Nephron progenitor cell (in vitro differentiated cells): ENCODE data around the gene TUBB6.

ENCODE experiments used
- DNase-seq: peaks from one replicate; pipeline ENCODE4 v3.0.0; 2021
- H3K27ac Mint-ChIP-seq: 2 replicates; pipeline ENCODE4 v1.8.0; 2021; ENCODE audit warnings: mild to moderate bottlenecking, moderate library complexity, mixed read lengths
- H3K27me3 Mint-ChIP-seq: 2 replicates; pipeline ENCODE4 v1.8.0; 2021; ENCODE audit warnings: mild to moderate bottlenecking, low read depth, mixed read lengths; ENCODE audit not compliant: poor library complexity
- H3K36me3 Mint-ChIP-seq: 2 replicates; pipeline ENCODE4 v1.8.0; 2021; ENCODE audit warnings: low read depth, mixed read lengths
- H3K4me1 Mint-ChIP-seq: 2 replicates; pipeline ENCODE4 v1.8.0; 2021; ENCODE audit warnings: mixed read lengths
- H3K4me3 Mint-ChIP-seq: 2 replicates; pipeline ENCODE4 v1.8.0; 2021; ENCODE audit warnings: mild to moderate bottlenecking, moderate library complexity, mixed read lengths
- H3K9me3 Mint-ChIP-seq: 2 replicates; pipeline ENCODE4 v1.8.0; 2021; ENCODE audit warnings: mild to moderate bottlenecking, moderate library complexity, mixed read lengths
- TF ChIP-seq, protein P1 (sequence below): fragments of 200-600 bp; sonication (generic); IDR thresholded peaks from 2 replicates; pipeline ENCODE4 v1.5.0; 2021; ENCODE audit warnings: antibody characterized with exemption

TUBB6 gene

DNA sequence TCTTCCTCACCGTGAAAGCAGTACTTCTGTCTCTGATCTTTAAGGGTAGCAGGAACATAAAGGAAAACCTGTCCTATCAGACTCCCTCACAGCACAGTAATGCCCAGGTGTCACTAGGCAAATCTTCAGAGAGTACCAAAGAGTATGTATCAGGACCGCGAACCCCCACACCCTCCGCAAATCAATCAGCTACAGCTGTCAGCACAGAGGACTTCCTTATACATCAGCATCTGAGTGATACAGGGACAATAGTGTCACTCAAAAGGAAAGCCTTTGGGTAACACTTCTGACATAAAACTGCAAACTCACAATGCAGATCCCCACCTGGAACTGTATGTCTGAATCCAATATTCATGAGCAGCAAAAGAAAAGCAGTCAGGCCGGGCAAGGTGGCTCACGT lies 66.4 kb downstream of the TUBB6 start:
- H3K9me3 Mint-ChIP-seq: no peaks in the 10 kb centered on the region
- no peak overlapping the region for H3K27ac Mint-ChIP-seq
- peaks cover 25% of the 10 kb centered on the region for H3K36me3 Mint-ChIP-seq
- H3K4me3 Mint-ChIP-seq: peak overlapping the region; percentile 88
- peaks cover 42% of the 10 kb centered on the region for H3K4me1 Mint-ChIP-seq
- TF ChIP-seq, protein P1, sequence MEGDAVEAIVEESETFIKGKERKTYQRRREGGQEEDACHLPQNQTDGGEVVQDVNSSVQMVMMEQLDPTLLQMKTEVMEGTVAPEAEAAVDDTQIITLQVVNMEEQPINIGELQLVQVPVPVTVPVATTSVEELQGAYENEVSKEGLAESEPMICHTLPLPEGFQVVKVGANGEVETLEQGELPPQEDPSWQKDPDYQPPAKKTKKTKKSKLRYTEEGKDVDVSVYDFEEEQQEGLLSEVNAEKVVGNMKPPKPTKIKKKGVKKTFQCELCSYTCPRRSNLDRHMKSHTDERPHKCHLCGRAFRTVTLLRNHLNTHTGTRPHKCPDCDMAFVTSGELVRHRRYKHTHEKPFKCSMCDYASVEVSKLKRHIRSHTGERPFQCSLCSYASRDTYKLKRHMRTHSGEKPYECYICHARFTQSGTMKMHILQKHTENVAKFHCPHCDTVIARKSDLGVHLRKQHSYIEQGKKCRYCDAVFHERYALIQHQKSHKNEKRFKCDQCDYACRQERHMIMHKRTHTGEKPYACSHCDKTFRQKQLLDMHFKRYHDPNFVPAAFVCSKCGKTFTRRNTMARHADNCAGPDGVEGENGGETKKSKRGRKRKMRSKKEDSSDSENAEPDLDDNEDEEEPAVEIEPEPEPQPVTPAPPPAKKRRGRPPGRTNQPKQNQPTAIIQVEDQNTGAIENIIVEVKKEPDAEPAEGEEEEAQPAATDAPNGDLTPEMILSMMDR: no peak
- DNase-seq: no peak
- H3K27me3 Mint-ChIP-seq: peaks cover 4% of the 10 kb centered on the region
